MCF 10A (cell line): Measurements from ENCODE around the gene SLC6A2. TPM values are rescaled to one million over a fixed set of nuclear protein-coding genes. Genes with fewer than 3 reads are reported as not detected.

Experiments
- BruUV-seq: library from RNA; stranded (reverse); fragments of 400-500 nt; replicated peaks from 2 replicates; lab custom pipeline; 2021; lab: Mats Ljungman, UMichigan
- CTCF ChIA-PET: fragments of 300-600 bp; sonication (Branson Sonifier 250); formaldehyde crosslinking; extraction: SDS; loops from one replicate; lab custom pipeline; 2021; ENCODE audit warnings: antibody characterized with exemption, inconsistent platforms; lab: Yijun Ruan, JAX
- POLR2A ChIA-PET: fragments of 300-600, 350-650 bp; sonication (Branson Sonifier 250); formaldehyde crosslinking; extraction: SDS; loops from one replicate; lab custom pipeline; 2020; ENCODE audit warnings: antibody characterized with exemption, inconsistent platforms; lab: Yijun Ruan, JAX
- DNase-seq: peaks from one replicate; pipeline ENCODE4 v3.0.0-alpha.2; 2018; ENCODE audit not compliant: unreplicated experiment
- H3K27ac Mint-ChIP-seq: one replicate; pipeline ENCODE4 v1.8.0; 2022; ENCODE audit warnings: mild to moderate bottlenecking, low read depth, mixed read lengths; ENCODE audit not compliant: unreplicated experiment
- H3K27me3 Mint-ChIP-seq: one replicate; pipeline ENCODE4 v1.8.0; 2022; ENCODE audit warnings: mixed read lengths; ENCODE audit not compliant: insufficient read depth, unreplicated experiment
- H3K36me3 Mint-ChIP-seq: one replicate; pipeline ENCODE4 v1.8.0; 2022; ENCODE audit warnings: mild to moderate bottlenecking, moderate library complexity, mixed read lengths; ENCODE audit not compliant: insufficient read depth, unreplicated experiment
- H3K4me1 Mint-ChIP-seq: one replicate; pipeline ENCODE4 v1.8.0; 2022; ENCODE audit warnings: mixed read lengths; ENCODE audit not compliant: insufficient read depth, unreplicated experiment
- H3K4me3 Mint-ChIP-seq: one replicate; pipeline ENCODE4 v1.8.0; 2022; ENCODE audit warnings: mild to moderate bottlenecking, moderate library complexity, mixed read lengths; ENCODE audit not compliant: unreplicated experiment
- H3K9me3 Mint-ChIP-seq: one replicate; pipeline ENCODE4 v1.8.0; 2022; ENCODE audit warnings: mixed read lengths; ENCODE audit not compliant: unreplicated experiment
- CTCF ChIP-seq: fragments of 200-600 bp; IDR thresholded peaks from one replicate; pipeline ENCODE4 v1.8.0; 2022; ENCODE audit warnings: antibody characterized with exemption, mild to moderate bottlenecking; ENCODE audit not compliant: unreplicated experiment
- intact Hi-C: fragments of 100-400 bp; cut with micrococcal nuclease; formaldehyde crosslinking; loops from 2 replicates; pipeline ENCODE4 v1.14.1; 2022
- total RNA-seq: library from RNA; stranded (reverse); gene quantifications from 2 replicates; pipeline ENCODE4 v1.2.3, GENCODE V29; 2022

SLC6A2 gene
- total RNA-seq, 1 experiment from 2014 or later: not detected

GRCh38 chr16:55690841-55691240, 35.1 kb downstream of the SLC6A2 start:
- Mint-ChIP-seq H3K27me3 (peaks cover 38% of the 10 kb centered on the region), H3K9me3 (no peaks in the 10 kb centered on the region), H3K36me3 (no peaks in the 10 kb centered on the region), H3K4me3 (no peak overlapping the region), H3K4me1 (no peaks in the 10 kb centered on the region), H3K27ac (no peak overlapping the region)
- intact Hi-C loops: no loop called here
- ChIA-PET CTCF (interaction anchor here (5.8 kb wide), 1 partner anchor 226 kb away, joined by 29 read pairs; no protein-coding TSS in a partner anchor), POLR2A (no interaction called here)
- DNase-seq: no peak
- TF ChIP-seq CTCF: no peak
- BruUV-seq: no TSS peak

DNA sequence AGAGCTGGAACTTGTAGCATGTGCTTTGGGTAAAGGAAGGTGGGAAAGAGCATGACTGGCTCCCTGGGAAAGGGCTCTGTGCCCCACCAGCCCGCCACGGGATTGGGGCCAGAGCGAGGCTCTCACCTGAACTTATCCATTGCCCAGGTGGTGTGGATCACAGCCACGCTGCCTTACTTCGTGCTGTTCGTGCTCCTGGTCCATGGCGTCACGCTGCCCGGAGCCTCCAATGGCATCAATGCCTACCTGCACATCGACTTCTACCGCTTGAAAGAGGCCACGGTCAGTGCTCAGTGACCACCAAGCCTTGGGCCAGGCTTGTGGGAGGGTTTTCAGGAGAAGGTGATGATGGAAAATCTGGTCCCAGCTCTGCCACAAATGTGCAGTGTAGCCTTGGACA, 36.0 kb downstream of the SLC6A2 start:
- H3K4me3 Mint-ChIP-seq: no peak overlapping the region
- H3K27me3 Mint-ChIP-seq: peaks cover 37% of the 10 kb centered on the region
- H3K36me3 Mint-ChIP-seq: no peaks in the 10 kb centered on the region
- no peaks in the 10 kb centered on the region for H3K4me1 Mint-ChIP-seq
- BruUV-seq: no TSS peak
- POLR2A ChIA-PET: no interaction called here
- CTCF ChIA-PET: interaction anchor here (0.8 to 5.8 kb wide), 5 partner anchors 10 to 227 kb away, joined by 3 to 29 read pairs (median 3); no protein-coding TSS in a partner anchor
- TF ChIP-seq CTCF: no peak
- intact Hi-C loops: no loop called here
- H3K27ac Mint-ChIP-seq: no peak overlapping the region
- H3K9me3 Mint-ChIP-seq: no peaks in the 10 kb centered on the region
- DNase-seq: no peak

DNA sequence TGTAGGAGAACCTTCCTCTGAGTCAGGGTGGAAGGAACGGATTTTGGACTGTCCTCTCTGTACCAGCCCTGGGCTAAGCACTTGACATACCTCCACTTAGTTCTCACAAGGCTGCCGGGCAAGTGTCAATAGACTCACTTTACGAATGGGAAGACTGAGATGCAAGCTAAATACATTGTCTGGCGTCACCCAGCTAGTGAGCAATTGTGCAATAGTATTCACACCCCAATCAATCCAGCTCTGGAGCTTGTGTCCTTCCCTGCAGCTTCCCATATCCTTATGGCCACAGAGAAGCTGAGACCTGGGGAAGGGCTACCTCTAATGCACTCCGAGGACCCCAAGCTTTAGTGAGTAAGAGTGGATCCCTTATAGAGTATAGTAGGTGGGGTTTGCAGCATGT, 39.8 kb downstream of the SLC6A2 start:
- no peaks in the 10 kb centered on the region for H3K36me3 Mint-ChIP-seq
- H3K27me3 Mint-ChIP-seq: no peaks in the 10 kb centered on the region
- TF ChIP-seq CTCF: no peak
- ChIA-PET CTCF (interaction anchor here (0.6 to 21.6 kb wide), 7 partner anchors 11 to 230 kb away, joined by 3 to 619 read pairs (median 3); no protein-coding TSS in a partner anchor), POLR2A (interaction anchor here (1.3 kb wide), 1 partner anchor 224 kb away, joined by 3 read pairs; no protein-coding TSS in a partner anchor)
- no peak for DNase-seq
- BruUV-seq: no TSS peak
- no peak overlapping the region for H3K27ac Mint-ChIP-seq
- H3K9me3 Mint-ChIP-seq: no peaks in the 10 kb centered on the region
- H3K4me1 Mint-ChIP-seq: no peaks in the 10 kb centered on the region
- intact Hi-C loops: no loop called here
- H3K4me3 Mint-ChIP-seq: no peak overlapping the region

GRCh38 chr16:55697867-55698266, 42.1 kb downstream of the SLC6A2 start:
- POLR2A ChIA-PET: interaction anchor here (0.5 to 1.1 kb wide), 2 partner anchors 13 to 15 kb away, joined by 3 read pairs; no protein-coding TSS in a partner anchor
- Mint-ChIP-seq H3K9me3 (no peaks in the 10 kb centered on the region), H3K27me3 (no peaks in the 10 kb centered on the region), H3K27ac (no peak overlapping the region), H3K36me3 (no peaks in the 10 kb centered on the region), H3K4me3 (no peak overlapping the region), H3K4me1 (no peaks in the 10 kb centered on the region)
- intact Hi-C loops: no loop called here
- DNase-seq: no peak
- BruUV-seq: no TSS peak
- TF ChIP-seq CTCF: no peak
- CTCF ChIA-PET: interaction anchor here (0.6 to 21.6 kb wide), 5 partner anchors 15 to 232 kb away, joined by 4 to 619 read pairs (median 4); no protein-coding TSS in a partner anchor
